GM18909 (cell line): Measurements from ENCODE around the gene SOX6.
A peak's percentile ranks its signal among the peaks of the same experiment; 100 is the strongest.

ENCODE experiments used
- ATAC-seq: cut with Tn5 transposase; IDR thresholded peaks from one replicate; pipeline ENCODE4 v1.9.1; 2021; ENCODE audit warnings: mild to moderate bottlenecking; ENCODE audit not compliant: unreplicated experiment, poor library complexity

Gene SOX6

GRCh38 chr11:16286095-16286494, 70.3 kb downstream of the SOX6 start:
- ATAC-seq: no peak

- ATAC-seq: no peak
These were observed 76.1 kb downstream of the SOX6 start for GRCh38 chr11:16280256-16280682.

GRCh38 chr11:16279524-16279923, 76.8 kb downstream of the SOX6 start:
- ATAC-seq: no peak

GRCh38 chr11:16278979-16279378, 77.4 kb downstream of the SOX6 start:
- ATAC-seq: no peak

GRCh38 chr11:16278273-16278672, 78.1 kb downstream of the SOX6 start:
- ATAC-seq: no peak

GRCh38 chr11:16276251-16276650, 80.1 kb downstream of the SOX6 start:
- ATAC-seq: no peak

- no peak for ATAC-seq
These were observed 85.1 kb downstream of the SOX6 start for GRCh38 chr11:16271258-16271657.

GRCh38 chr11:16266021-16266420, 90.3 kb downstream of the SOX6 start:
- no peak for ATAC-seq

GRCh38 chr11:16265022-16265421, 91.3 kb downstream of the SOX6 start:
- no peak for ATAC-seq

GRCh38 chr11:16262645-16262955, 93.7 kb downstream of the SOX6 start:
- no peak for ATAC-seq

- ATAC-seq: peak; percentile 99
These were observed 94.3 kb downstream of the SOX6 start for GRCh38 chr11:16261836-16262644.

- no peak for ATAC-seq
These were observed 104.0 kb downstream of the SOX6 start for GRCh38 chr11:16252373-16252772.

- ATAC-seq: no peak
These were observed 108.1 kb downstream of the SOX6 start for GRCh38 chr11:16248248-16248647.

- peak; percentile 97 for ATAC-seq
These were observed 113.5 kb downstream of the SOX6 start for GRCh38 chr11:16242806-16243205.

- ATAC-seq: no peak
These were observed 115.7 kb downstream of the SOX6 start for GRCh38 chr11:16240687-16241086.

GRCh38 chr11:16239141-16240105, 116.9 kb downstream of the SOX6 start:
- ATAC-seq: no peak

GRCh38 chr11:16226245-16226644, 130.1 kb downstream of the SOX6 start:
- ATAC-seq: no peak

GRCh38 chr11:16225623-16226022, 130.7 kb downstream of the SOX6 start:
- ATAC-seq: no peak

GRCh38 chr11:16223558-16223957, 132.8 kb downstream of the SOX6 start:
- no peak for ATAC-seq

- ATAC-seq: no peak
These were observed 138.7 kb downstream of the SOX6 start for GRCh38 chr11:16217631-16218030.

- ATAC-seq: no peak
These were observed 139.5 kb downstream of the SOX6 start for GRCh38 chr11:16216831-16217230.
